Subcutaneous adipose tissue (tissue), 4 donors: Measurements from ENCODE around the gene FLT1. TPM values are rescaled to one million over a fixed set of nuclear protein-coding genes. Genes with fewer than 3 reads are reported as not detected.

ENCODE experiments used
- total RNA-seq, 4 donors: library from RNA; depleted of rRNA; stranded (reverse); fragments of >200 nt; gene quantifications; one replicate each; pipeline ENCODE4 v1.1.0, GENCODE V29; 2016
- TF ChIP-seq, protein P1 (sequence below): fragments of 450-650 bp; IDR thresholded peaks from one replicate; pipeline ENCODE4 v1.5.1; 2016; ENCODE audit warnings: low read depth, mild to moderate bottlenecking, control low read depth, antibody characterized with exemption, moderate library complexity

FLT1 gene
- total RNA-seq, 4 donors from 2014 or later = 29.9 to 89.5 (median 69.6) TPM

GRCh38 chr13:28448651-28449358 is 46.1 kb downstream of the FLT1 start:
- TF ChIP-seq, protein P1, sequence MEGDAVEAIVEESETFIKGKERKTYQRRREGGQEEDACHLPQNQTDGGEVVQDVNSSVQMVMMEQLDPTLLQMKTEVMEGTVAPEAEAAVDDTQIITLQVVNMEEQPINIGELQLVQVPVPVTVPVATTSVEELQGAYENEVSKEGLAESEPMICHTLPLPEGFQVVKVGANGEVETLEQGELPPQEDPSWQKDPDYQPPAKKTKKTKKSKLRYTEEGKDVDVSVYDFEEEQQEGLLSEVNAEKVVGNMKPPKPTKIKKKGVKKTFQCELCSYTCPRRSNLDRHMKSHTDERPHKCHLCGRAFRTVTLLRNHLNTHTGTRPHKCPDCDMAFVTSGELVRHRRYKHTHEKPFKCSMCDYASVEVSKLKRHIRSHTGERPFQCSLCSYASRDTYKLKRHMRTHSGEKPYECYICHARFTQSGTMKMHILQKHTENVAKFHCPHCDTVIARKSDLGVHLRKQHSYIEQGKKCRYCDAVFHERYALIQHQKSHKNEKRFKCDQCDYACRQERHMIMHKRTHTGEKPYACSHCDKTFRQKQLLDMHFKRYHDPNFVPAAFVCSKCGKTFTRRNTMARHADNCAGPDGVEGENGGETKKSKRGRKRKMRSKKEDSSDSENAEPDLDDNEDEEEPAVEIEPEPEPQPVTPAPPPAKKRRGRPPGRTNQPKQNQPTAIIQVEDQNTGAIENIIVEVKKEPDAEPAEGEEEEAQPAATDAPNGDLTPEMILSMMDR = no peak

GRCh38 chr13:28447989-28448388 is 46.9 kb downstream of the FLT1 start:
- TF ChIP-seq, protein P1 = no peak

DNA sequence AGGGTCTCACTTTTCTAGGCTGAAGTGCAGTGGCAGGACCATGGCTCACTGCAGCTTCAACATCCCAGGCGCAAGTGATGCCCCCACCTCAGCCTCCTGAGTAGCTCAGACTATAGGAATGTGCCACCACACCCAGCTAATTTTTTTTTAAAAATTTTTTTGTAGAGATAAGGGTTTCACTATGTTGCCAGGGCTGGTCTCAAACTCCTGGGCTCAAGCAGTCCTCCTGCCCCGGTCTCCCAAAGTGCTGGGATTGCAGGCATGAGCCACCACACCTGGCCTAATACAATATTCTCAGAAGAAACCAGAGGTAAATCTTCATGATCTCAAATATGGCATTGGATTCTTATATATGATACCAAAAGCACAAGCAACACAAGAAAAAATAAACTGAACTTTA is 47.7 kb downstream of the FLT1 start:
- TF ChIP-seq, protein P1 = no peak

GRCh38 chr13:28442839-28443238 is 52.1 kb downstream of the FLT1 start:
- TF ChIP-seq, protein P1 = no peak

DNA sequence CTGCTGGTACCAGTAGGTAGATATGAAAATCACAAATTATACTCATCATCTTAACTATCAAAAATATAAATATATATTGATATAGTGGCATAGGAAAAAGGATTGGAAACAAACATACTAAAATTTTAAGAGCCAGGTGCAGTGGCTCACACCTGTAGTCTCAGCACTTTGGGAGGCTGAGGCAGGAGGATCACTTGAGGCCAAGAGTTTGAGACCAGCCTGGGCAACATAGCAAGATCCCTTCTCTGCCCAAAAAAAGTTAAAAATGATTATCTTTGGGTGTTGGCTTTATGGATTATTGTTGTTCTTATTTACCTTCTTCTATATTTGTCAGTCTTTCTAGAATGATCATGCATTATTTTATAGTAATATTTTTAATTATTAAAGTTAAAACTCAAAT is 53.4 kb downstream of the FLT1 start:
- TF ChIP-seq, protein P1 = no peak

DNA sequence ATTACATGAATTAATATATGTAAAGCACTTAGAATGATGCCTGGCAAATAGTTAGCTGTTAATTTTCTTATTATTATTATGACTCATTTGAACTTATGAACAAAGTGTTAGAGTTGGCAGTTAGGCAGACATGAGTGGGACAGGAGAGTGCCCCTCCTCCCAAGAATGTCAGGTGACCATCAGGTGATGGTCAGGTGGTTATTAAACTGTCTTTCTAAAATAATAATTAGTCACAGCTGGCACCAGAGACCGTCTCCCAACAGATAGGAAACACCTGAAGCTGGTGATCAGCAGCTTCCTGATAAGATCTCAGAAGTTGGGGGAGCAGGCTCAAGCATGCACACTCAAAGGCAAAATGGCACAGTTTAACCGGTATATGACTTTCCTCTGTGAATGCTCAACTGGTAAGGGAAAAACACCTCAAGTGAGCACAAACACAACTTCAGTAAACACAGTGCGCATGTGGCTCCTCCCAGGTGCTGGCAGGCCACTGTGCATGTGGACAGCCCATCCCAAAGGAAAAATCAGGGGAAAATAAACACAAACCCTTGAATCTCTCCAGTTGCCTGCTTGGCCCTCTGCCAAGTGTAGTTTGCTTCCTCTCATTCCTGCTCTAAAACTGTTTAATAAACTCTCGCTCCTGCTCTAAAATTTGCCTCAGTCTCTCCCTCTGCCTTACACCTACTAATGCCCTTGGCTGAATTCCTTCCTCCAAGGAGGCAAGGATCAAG is 54.0 kb downstream of the FLT1 start:
- TF ChIP-seq, protein P1 = no peak

DNA sequence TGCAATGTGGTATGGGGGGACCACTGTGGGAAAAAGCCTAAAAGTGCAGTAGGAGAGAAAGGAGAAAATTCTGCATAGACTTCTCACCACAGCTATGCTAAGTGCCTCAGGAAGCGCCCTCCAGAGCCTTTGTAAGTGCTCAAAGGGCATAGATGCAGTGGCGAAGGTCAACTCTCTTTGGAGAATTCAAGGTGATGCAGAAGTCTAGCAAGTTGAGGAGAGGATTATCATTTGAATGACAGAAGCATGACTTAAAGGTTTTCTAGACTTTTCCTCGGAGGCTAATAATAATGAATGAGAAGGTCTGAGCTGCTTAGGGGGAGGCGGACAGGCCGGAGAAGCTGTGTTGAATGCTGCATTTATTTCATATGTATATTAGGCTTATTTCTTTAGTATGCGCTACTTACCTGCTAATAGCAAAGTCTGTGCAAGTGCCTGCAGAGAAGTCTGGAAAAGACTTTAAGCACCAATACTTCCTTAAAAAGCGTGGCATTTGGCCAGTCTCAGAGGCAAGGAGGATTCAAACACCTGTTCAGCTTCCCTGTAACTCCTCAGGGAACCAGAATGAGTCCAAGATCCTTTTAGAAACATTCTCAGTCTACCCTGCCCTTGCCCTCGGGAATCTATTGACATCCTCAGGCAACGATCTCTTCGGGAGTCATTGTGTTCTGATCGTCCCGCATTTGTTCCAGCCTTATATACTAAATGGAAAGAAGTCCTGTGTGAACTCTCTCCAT is 56.2 kb downstream of the FLT1 start:
- TF ChIP-seq, protein P1 = no peak
